Measurements from ENCODE around the gene COX6B2. TPM values are rescaled to one million over a fixed set of nuclear protein-coding genes. Genes with fewer than 3 reads are reported as not detected.

COX6B2 gene
- total RNA-seq, 4 donors from 2014 or later = not detected

- TF ChIP-seq CTCF (IDR thresholded peaks at IDR 0.05 in 4 of 5, conservative IDR thresholded peaks at IDR 0.05 in 1 of 5) = no peak
- TF ChIP-seq POLR2A (IDR thresholded peaks at IDR 0.05) = no peak
- intact Hi-C loops (cut with DNase I; ENCODE audit: low total_unique reads) = no loop called here
- H3K36me3 ChIP-seq = peaks cover 0 to 18% of the 10 kb centered on the region in 2 donors
- no peaks in the 10 kb centered on the region for H3K4me1 ChIP-seq
- ATAC-seq (no peak), DNase-seq (no peak)
- in situ Hi-C loops (cut with MboI; ENCODE audit: low sequenced_read_pairs in 4 of 4) = no loop called here
- no peak overlapping the region for H3K27ac ChIP-seq
- peaks cover 7 to 16% (median 8%) of the 10 kb centered on the region in 3 donors for H3K27me3 ChIP-seq
- no peak overlapping the region for H3K4me3 ChIP-seq
- H3K9me3 ChIP-seq = no peaks in the 10 kb centered on the region
Measured at GRCh38 chr19:55346725-55347441, 7.6 kb downstream of the COX6B2 start.

- ATAC-seq (no peak), DNase-seq (no peak)
- H3K27me3 ChIP-seq = peaks cover 0 to 8% (median under 1%) of the 10 kb centered on the region in 3 donors
- peaks cover 0 to 18% of the 10 kb centered on the region in 2 donors for H3K36me3 ChIP-seq
- in situ Hi-C loops (cut with MboI; ENCODE audit: low sequenced_read_pairs in 4 of 4) (no loop called here), intact Hi-C loops (cut with DNase I; ENCODE audit: low total_unique reads) (no loop called here)
- no peak overlapping the region for H3K4me3 ChIP-seq
- TF ChIP-seq CTCF (IDR thresholded peaks at IDR 0.05 in 4 of 5, conservative IDR thresholded peaks at IDR 0.05 in 1 of 5) (no peak), POLR2A (IDR thresholded peaks at IDR 0.05) (no peak)
- peaks cover 0 to 7% of the 10 kb centered on the region in 2 donors for H3K4me1 ChIP-seq
- no peaks in the 10 kb centered on the region for H3K9me3 ChIP-seq
- H3K27ac ChIP-seq = no peak overlapping the region
Measured at GRCh38 chr19:55345818-55346724, 8.4 kb downstream of the COX6B2 start.

GRCh38 chr19:55345101-55345817, 9.3 kb downstream of the COX6B2 start:
- Histone ChIP-seq H3K4me1 (peaks cover 7 to 15% of the 10 kb centered on the region in 2 donors), H3K4me3 (no peak overlapping the region), H3K36me3 (peaks cover 0 to 18% of the 10 kb centered on the region in 2 donors), H3K9me3 (no peaks in the 10 kb centered on the region), H3K27ac (no peak overlapping the region), H3K27me3 (peaks cover 0 to under 1% (median 0%) of the 10 kb centered on the region in 3 donors)
- DNase-seq = no peak
- in situ Hi-C loops (cut with MboI; ENCODE audit: low sequenced_read_pairs in 4 of 4) = no loop called here
- ATAC-seq = no peak
- TF ChIP-seq CTCF (IDR thresholded peaks at IDR 0.05 in 4 of 5, conservative IDR thresholded peaks at IDR 0.05 in 1 of 5) (no peak), POLR2A (IDR thresholded peaks at IDR 0.05) (no peak)
- intact Hi-C loops (cut with DNase I; ENCODE audit: low total_unique reads) = no loop called here

GRCh38 chr19:55344444-55344843, 10.1 kb downstream of the COX6B2 start:
- no peak overlapping the region for H3K27ac ChIP-seq
- peaks cover 7 to 18% of the 10 kb centered on the region in 2 donors for H3K4me1 ChIP-seq
- in situ Hi-C loops (cut with MboI; ENCODE audit: low sequenced_read_pairs in 4 of 4) = no loop called here
- DNase-seq (no peak), ATAC-seq (no peak)
- peaks cover 0 to 18% of the 10 kb centered on the region in 2 donors for H3K36me3 ChIP-seq
- no peaks in the 10 kb centered on the region for H3K27me3 ChIP-seq
- intact Hi-C loops (cut with DNase I; ENCODE audit: low total_unique reads) = no loop called here
- no peaks in the 10 kb centered on the region for H3K9me3 ChIP-seq
- no peak overlapping the region for H3K4me3 ChIP-seq
- TF ChIP-seq POLR2A (IDR thresholded peaks at IDR 0.05) (no peak), CTCF (IDR thresholded peaks at IDR 0.05 in 4 of 5, conservative IDR thresholded peaks at IDR 0.05 in 1 of 5) (no peak)

Measured in gastrocnemius medialis (tissue), 4 donors.